ENCODE data around the gene CD164. TPM values are rescaled to one million over a fixed set of nuclear protein-coding genes. Genes with fewer than 3 reads are reported as not detected.
"Not testable (repeated sequence)": the region's sequence is repeated elsewhere in the genome, so short reads cannot be mapped to it uniquely, and the experiment has no call there.

The CD164 gene
- polyA plus RNA-seq, 1 donor (not counting 4 experiments of a cell fraction or from before 2014, with no cell fraction given), result 244 TPM

DNA sequence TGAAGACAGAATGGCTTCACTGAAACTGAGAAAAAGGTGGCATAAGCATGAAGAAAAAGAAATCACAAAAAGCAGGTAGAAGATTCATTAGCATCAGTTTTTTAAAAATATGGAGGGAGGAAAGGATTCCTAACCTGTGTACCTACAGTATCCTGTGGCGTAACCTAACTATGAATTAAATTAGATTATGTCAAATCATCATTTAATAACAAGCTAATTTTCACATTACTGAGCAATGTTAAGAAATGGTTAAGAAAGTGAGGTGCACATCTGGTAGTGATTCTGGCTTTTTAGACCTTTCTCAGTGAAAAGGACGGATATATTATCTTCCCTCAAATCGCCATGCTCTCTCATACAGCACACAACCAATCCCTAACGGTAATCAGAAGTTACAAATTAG lies 12.5 kb downstream of the CD164 start:
- DNase-seq (ENCODE audit: low read depth, low spot score) (no peak), FAIRE-seq (no peak)
- H3K4me1 ChIP-seq (ENCODE audit: control insufficient read depth, extremely low read depth, insufficient read depth, low read length), result no peaks in the 10 kb centered on the region
- H3K9me1 ChIP-seq (ENCODE audit: control insufficient read depth, extremely low read depth, insufficient read depth, low read length), result no peaks in the 10 kb centered on the region
- H3K27me3 ChIP-seq (ENCODE audit: control insufficient read depth, extremely low read depth, insufficient read depth, low read length), result no peaks in the 10 kb centered on the region
- H3K4me3 ChIP-seq (ENCODE audit: control insufficient read depth in 2 of 3, extremely low read depth in 1 of 3, insufficient read depth in 2 of 3, low read depth in 1 of 3, low read length in 3 of 3), result no peak overlapping the region
- dilution Hi-C loops (cut with MboI; ENCODE audit: extremely low pct_ligation_motif_present, low sequenced_read_pairs), result no loop called here
- peaks cover 15 to 34% of the 10 kb centered on the region in 2 experiments for H3K36me3 ChIP-seq (ENCODE audit: control insufficient read depth in 2 of 2, extremely low read depth in 1 of 2, insufficient read depth in 2 of 2, low read length in 2 of 2)
- H3K79me2 ChIP-seq (ENCODE audit: control insufficient read depth, insufficient read depth, low read length), result peaks cover 16% of the 10 kb centered on the region
- no peaks in the 10 kb centered on the region for H3K9me3 ChIP-seq (ENCODE audit: control insufficient read depth, low read depth, low read length)
- TF ChIP-seq EZH2 (IDR thresholded peaks at IDR 0.05; ENCODE audit: low read length), result no peak
- TF ChIP-seq, protein P1, sequence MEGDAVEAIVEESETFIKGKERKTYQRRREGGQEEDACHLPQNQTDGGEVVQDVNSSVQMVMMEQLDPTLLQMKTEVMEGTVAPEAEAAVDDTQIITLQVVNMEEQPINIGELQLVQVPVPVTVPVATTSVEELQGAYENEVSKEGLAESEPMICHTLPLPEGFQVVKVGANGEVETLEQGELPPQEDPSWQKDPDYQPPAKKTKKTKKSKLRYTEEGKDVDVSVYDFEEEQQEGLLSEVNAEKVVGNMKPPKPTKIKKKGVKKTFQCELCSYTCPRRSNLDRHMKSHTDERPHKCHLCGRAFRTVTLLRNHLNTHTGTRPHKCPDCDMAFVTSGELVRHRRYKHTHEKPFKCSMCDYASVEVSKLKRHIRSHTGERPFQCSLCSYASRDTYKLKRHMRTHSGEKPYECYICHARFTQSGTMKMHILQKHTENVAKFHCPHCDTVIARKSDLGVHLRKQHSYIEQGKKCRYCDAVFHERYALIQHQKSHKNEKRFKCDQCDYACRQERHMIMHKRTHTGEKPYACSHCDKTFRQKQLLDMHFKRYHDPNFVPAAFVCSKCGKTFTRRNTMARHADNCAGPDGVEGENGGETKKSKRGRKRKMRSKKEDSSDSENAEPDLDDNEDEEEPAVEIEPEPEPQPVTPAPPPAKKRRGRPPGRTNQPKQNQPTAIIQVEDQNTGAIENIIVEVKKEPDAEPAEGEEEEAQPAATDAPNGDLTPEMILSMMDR (optimal IDR thresholded peaks at IDR 0.05 in 1 of 3, IDR thresholded peaks at IDR 0.05 in 1 of 3, conservative IDR thresholded peaks at IDR 0.05 in 1 of 3; ENCODE audit: extremely low read depth in 1 of 3, insufficient read depth in 2 of 3, low read length in 3 of 3), result no peak
- no peak overlapping the region for H3K4me2 ChIP-seq (ENCODE audit: control insufficient read depth, extremely low read depth, insufficient read depth, low read depth, low read length)
- no peak overlapping the region for H3K27ac ChIP-seq (ENCODE audit: control insufficient read depth, insufficient read depth, low read length)
- no peak overlapping the region for H3K9ac ChIP-seq (ENCODE audit: control insufficient read depth, extremely low read depth, insufficient read depth, low read length)
- peaks cover 2% of the 10 kb centered on the region for H4K20me1 ChIP-seq (ENCODE audit: control insufficient read depth, extremely low read depth, insufficient read depth, low read length)
- no peak overlapping the region for H2AFZ ChIP-seq (ENCODE audit: control insufficient read depth, low read length)

DNA sequence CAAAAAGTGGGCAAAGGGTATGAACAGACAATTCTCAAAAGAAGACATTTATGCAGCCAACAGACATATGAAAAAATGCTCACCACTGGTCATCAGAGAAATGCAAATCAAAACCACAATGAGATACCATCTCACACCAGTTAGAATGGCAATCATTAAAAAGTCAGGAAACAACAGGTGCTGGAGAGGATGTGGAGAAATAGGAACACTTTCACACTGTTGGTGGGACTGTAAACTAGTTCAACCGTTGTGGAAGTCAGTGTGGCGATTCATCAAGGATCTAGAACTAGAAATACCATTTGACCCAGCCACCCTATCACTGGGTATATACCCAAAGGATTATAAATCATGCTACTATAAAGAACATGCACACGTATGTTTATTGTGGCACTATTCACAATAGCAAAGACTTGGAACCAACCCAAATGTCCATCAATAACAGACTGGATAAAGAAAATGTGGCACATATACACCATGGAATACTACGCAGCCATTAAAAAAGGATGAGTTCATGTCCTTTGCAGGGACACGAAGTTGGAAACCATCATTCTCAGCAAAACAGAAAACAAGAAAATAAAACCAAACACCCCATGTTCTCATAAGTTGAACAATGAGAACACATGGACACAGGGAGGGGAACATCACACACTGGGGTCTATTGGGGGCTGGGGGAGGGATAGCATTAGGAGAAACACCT lies 17.7 kb downstream of the CD164 start:
- H3K9me1 ChIP-seq (ENCODE audit: control insufficient read depth, extremely low read depth, insufficient read depth, low read length); H4K20me1 ChIP-seq (ENCODE audit: control insufficient read depth, extremely low read depth, insufficient read depth, low read length); H3K27me3 ChIP-seq (ENCODE audit: control insufficient read depth, extremely low read depth, insufficient read depth, low read length); H3K4me2 ChIP-seq (ENCODE audit: control insufficient read depth, extremely low read depth, insufficient read depth, low read depth, low read length); dilution Hi-C loops (cut with MboI; ENCODE audit: extremely low pct_ligation_motif_present, low sequenced_read_pairs); DNase-seq (ENCODE audit: low read depth, low spot score); H3K4me1 ChIP-seq (ENCODE audit: control insufficient read depth, extremely low read depth, insufficient read depth, low read length); H3K9ac ChIP-seq (ENCODE audit: control insufficient read depth, extremely low read depth, insufficient read depth, low read length); H3K9me3 ChIP-seq (ENCODE audit: control insufficient read depth, low read depth, low read length); H3K27ac ChIP-seq (ENCODE audit: control insufficient read depth, insufficient read depth, low read length); H2AFZ ChIP-seq (ENCODE audit: control insufficient read depth, low read length); H3K79me2 ChIP-seq (ENCODE audit: control insufficient read depth, insufficient read depth, low read length); H3K4me3 ChIP-seq (ENCODE audit: control insufficient read depth in 2 of 3, extremely low read depth in 1 of 3, insufficient read depth in 2 of 3, low read depth in 1 of 3, low read length in 3 of 3); FAIRE-seq: not testable (repeated sequence)
- H3K36me3 ChIP-seq (ENCODE audit: control insufficient read depth in 2 of 2, extremely low read depth in 1 of 2, insufficient read depth in 2 of 2, low read length in 2 of 2), result peaks cover 16 to 19% of the 10 kb centered on the region in 2 experiments

DNA sequence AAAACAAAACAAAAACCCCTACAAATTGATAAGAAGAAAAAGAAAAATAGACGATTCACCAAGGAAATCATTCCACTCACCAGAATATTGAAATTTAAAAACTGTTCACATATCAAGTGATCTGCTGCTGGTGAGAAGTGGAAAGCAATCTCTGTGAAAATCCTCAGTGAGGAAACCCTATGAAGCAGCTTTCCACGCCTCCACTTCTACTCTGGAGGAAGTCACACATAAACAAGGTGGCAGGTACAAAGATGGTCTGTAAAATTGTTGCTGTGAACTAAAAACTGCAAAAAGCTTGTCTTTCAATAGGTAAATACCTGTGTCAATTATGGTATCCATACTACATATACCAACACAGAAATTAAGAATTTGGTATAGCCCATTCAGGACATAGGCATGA lies 18.5 kb downstream of the CD164 start:
- peaks cover 1% of the 10 kb centered on the region for H3K79me2 ChIP-seq (ENCODE audit: control insufficient read depth, insufficient read depth, low read length)
- H4K20me1 ChIP-seq (ENCODE audit: control insufficient read depth, extremely low read depth, insufficient read depth, low read length), result peaks cover 2% of the 10 kb centered on the region
- H3K9me1 ChIP-seq (ENCODE audit: control insufficient read depth, extremely low read depth, insufficient read depth, low read length), result no peaks in the 10 kb centered on the region
- no peak overlapping the region for H3K27ac ChIP-seq (ENCODE audit: control insufficient read depth, insufficient read depth, low read length)
- dilution Hi-C loops (cut with MboI; ENCODE audit: extremely low pct_ligation_motif_present, low sequenced_read_pairs), result no loop called here
- no peaks in the 10 kb centered on the region for H3K27me3 ChIP-seq (ENCODE audit: control insufficient read depth, extremely low read depth, insufficient read depth, low read length)
- FAIRE-seq, result no peak
- TF ChIP-seq, protein P1 (optimal IDR thresholded peaks at IDR 0.05 in 1 of 3, IDR thresholded peaks at IDR 0.05 in 1 of 3, conservative IDR thresholded peaks at IDR 0.05 in 1 of 3; ENCODE audit: extremely low read depth in 1 of 3, insufficient read depth in 2 of 3, low read length in 3 of 3), result no peak
- TF ChIP-seq EZH2 (IDR thresholded peaks at IDR 0.05; ENCODE audit: low read length), result no peak
- H3K4me1 ChIP-seq (ENCODE audit: control insufficient read depth, extremely low read depth, insufficient read depth, low read length), result no peaks in the 10 kb centered on the region
- DNase-seq (ENCODE audit: low read depth, low spot score), result no peak
- H3K4me3 ChIP-seq (ENCODE audit: control insufficient read depth in 2 of 3, extremely low read depth in 1 of 3, insufficient read depth in 2 of 3, low read depth in 1 of 3, low read length in 3 of 3), result no peak overlapping the region
- no peak overlapping the region for H3K9ac ChIP-seq (ENCODE audit: control insufficient read depth, extremely low read depth, insufficient read depth, low read length)
- H3K36me3 ChIP-seq (ENCODE audit: control insufficient read depth in 2 of 2, extremely low read depth in 1 of 2, insufficient read depth in 2 of 2, low read length in 2 of 2), result peaks cover 15 to 19% of the 10 kb centered on the region in 2 experiments
- H3K4me2 ChIP-seq (ENCODE audit: control insufficient read depth, extremely low read depth, insufficient read depth, low read depth, low read length), result no peak overlapping the region
- H3K9me3 ChIP-seq (ENCODE audit: control insufficient read depth, low read depth, low read length), result no peaks in the 10 kb centered on the region
- H2AFZ ChIP-seq (ENCODE audit: control insufficient read depth, low read length), result no peak overlapping the region

All from keratinocyte (primary cell).